WI38 (cell line): ENCODE measurements around the gene PLIN3.

Source experiments
- H3K4me3 ChIP-seq: 2 replicates; pipeline ENCODE4 v1.5.1; 2011; ENCODE audit warnings: low read depth, mild to moderate bottlenecking, control low read depth, low read length
- CTCF ChIP-seq: IDR thresholded peaks from 2 replicates; pipeline ENCODE4 v1.5.1; 2012; ENCODE audit warnings: low read depth, mild to moderate bottlenecking, control low read depth, low read length

Gene PLIN3

GRCh38 chr19:4879041-4879440 lies 11.6 kb upstream of the PLIN3 start:
- no peak for TF ChIP-seq CTCF
- no peak overlapping the region for H3K4me3 ChIP-seq

- TF ChIP-seq CTCF, result no peak
- no peak overlapping the region for H3K4me3 ChIP-seq
Observed at GRCh38 chr19:4878491-4878968, 11.1 kb upstream of the PLIN3 start.

GRCh38 chr19:4877753-4878490 lies 10.5 kb upstream of the PLIN3 start:
- TF ChIP-seq CTCF, result no peak

GRCh38 chr19:4873930-4874329 lies 6.5 kb upstream of the PLIN3 start:
- TF ChIP-seq CTCF, result no peak
- H3K4me3 ChIP-seq, result no peak overlapping the region

More at GRCh38 chr19:4877753-4878490, 10.5 kb upstream of the PLIN3 start:
- H3K4me3 ChIP-seq, result no peak overlapping the region

GRCh38 chr19:4871711-4872110 lies 4.2 kb upstream of the PLIN3 start:
- no peak for TF ChIP-seq CTCF
- H3K4me3 ChIP-seq, result no peak overlapping the region

GRCh38 chr19:4870025-4870700 lies 2.7 kb upstream of the PLIN3 start:
- no peak overlapping the region for H3K4me3 ChIP-seq
- no peak for TF ChIP-seq CTCF

- no peak overlapping the region for H3K4me3 ChIP-seq
- TF ChIP-seq CTCF, result no peak
Observed at GRCh38 chr19:4868286-4868834, 893 bp upstream of the PLIN3 start.
